Calu3 (cell line): ENCODE results near the gene CROCC2. TPM values are rescaled to one million over a fixed set of nuclear protein-coding genes. Genes with fewer than 3 reads are reported as not detected.

Experiments used
- BruUV-seq: library from RNA; stranded (reverse); fragments of 400-500 nt; replicated peaks from 2 replicates; lab custom pipeline; 2021; lab: Mats Ljungman, UMichigan
- CTCF ChIA-PET: fragments of 300-600 bp; sonication (Branson Sonifier 250); formaldehyde crosslinking; loops from one replicate; lab custom pipeline; 2022; ENCODE audit warnings: antibody characterized with exemption; lab: Charles Lee
- DNase-seq: peaks from one replicate; pipeline ENCODE4 v3.0.0; 2022
- H3K27ac Mint-ChIP-seq: one replicate; pipeline ENCODE4 v1.8.0; 2022; ENCODE audit warnings: mixed read lengths; ENCODE audit not compliant: unreplicated experiment
- H3K27me3 Mint-ChIP-seq: one replicate; pipeline ENCODE4 v1.8.0; 2022; ENCODE audit warnings: mixed read lengths; ENCODE audit not compliant: unreplicated experiment
- H3K36me3 Mint-ChIP-seq: one replicate; pipeline ENCODE4 v1.8.0; 2022; ENCODE audit warnings: mild to moderate bottlenecking, moderate library complexity, mixed read lengths; ENCODE audit not compliant: insufficient read depth, unreplicated experiment
- H3K4me1 Mint-ChIP-seq: one replicate; pipeline ENCODE4 v1.8.0; 2022; ENCODE audit warnings: mild to moderate bottlenecking, low read depth, mixed read lengths; ENCODE audit not compliant: unreplicated experiment
- H3K4me3 Mint-ChIP-seq: one replicate; pipeline ENCODE4 v1.8.0; 2022; ENCODE audit warnings: mild to moderate bottlenecking, low read depth, moderate library complexity, mixed read lengths; ENCODE audit not compliant: unreplicated experiment
- H3K9me3 Mint-ChIP-seq: one replicate; pipeline ENCODE4 v1.8.0; 2022; ENCODE audit warnings: low read depth, mixed read lengths; ENCODE audit not compliant: unreplicated experiment
- CTCF ChIP-seq: fragments of 200-600 bp; IDR thresholded peaks from one replicate; pipeline ENCODE4 v1.8.0; 2022; ENCODE audit warnings: antibody characterized with exemption; ENCODE audit not compliant: unreplicated experiment
- intact Hi-C: fragments of 100-400 bp; cut with micrococcal nuclease; formaldehyde crosslinking; loops from one replicate; pipeline ENCODE4 v1.10.0; 2022; ENCODE audit not compliant: unreplicated experiment
- total RNA-seq: library from RNA; stranded (reverse); gene quantifications from 2 replicates; pipeline ENCODE4 v1.2.3, GENCODE V29; 2022

The CROCC2 gene
- total RNA-seq, 1 experiment from 2014 or later: not detected

- Mint-ChIP-seq H3K4me1 (peaks cover 11% of the 10 kb centered on the region), H3K27me3 (peaks cover 6% of the 10 kb centered on the region), H3K4me3 (no peak overlapping the region), H3K36me3 (peaks cover 6% of the 10 kb centered on the region), H3K27ac (no peak overlapping the region), H3K9me3 (no peaks in the 10 kb centered on the region)
- DNase-seq: no peak
- no peak for TF ChIP-seq CTCF
- BruUV-seq: no TSS peak
- CTCF ChIA-PET: interaction anchor here (1.2 to 1.5 kb wide), 3 partner anchors 76 to 159 kb away, joined by 3 to 5 read pairs (median 3); partner anchors contain the start of genes MAB21L4 and PASK
- intact Hi-C loops: loop anchor here (2.0 to 10.0 kb wide), 2 partner anchors 76 to 140 kb away; no protein-coding TSS in a partner anchor
These were observed 84.7 kb downstream of the CROCC2 start for GRCh38 chr2:240990726-240991377.

GRCh38 chr2:240991378-240992263, 85.5 kb downstream of the CROCC2 start:
- Mint-ChIP-seq H3K36me3 (peaks cover 6% of the 10 kb centered on the region), H3K4me3 (no peak overlapping the region), H3K9me3 (no peaks in the 10 kb centered on the region), H3K27me3 (no peaks in the 10 kb centered on the region), H3K27ac (peak overlapping the region; percentile 68), H3K4me1 (peaks cover 11% of the 10 kb centered on the region)
- peak; percentile 90 for DNase-seq
- CTCF ChIA-PET: interaction anchor here (0.6 to 1.5 kb wide), 5 partner anchors 77 to 742 kb away, joined by 3 to 5 read pairs (median 3); partner anchors contain the start of genes MAB21L4 and PASK
- no peak for TF ChIP-seq CTCF
- intact Hi-C loops: loop anchor here (2.0 to 10.0 kb wide), 2 partner anchors 77 to 141 kb away; no protein-coding TSS in a partner anchor
- no TSS peak for BruUV-seq

- BruUV-seq: no TSS peak
These were observed 86.6 kb downstream of the CROCC2 start for GRCh38 chr2:240992572-240993291.

More at GRCh38 chr2:240992572-240993291, 86.6 kb downstream of the CROCC2 start:
- TF ChIP-seq CTCF: no peak
- Mint-ChIP-seq H3K36me3 (peaks cover 6% of the 10 kb centered on the region), H3K9me3 (no peaks in the 10 kb centered on the region), H3K4me1 (peaks cover 11% of the 10 kb centered on the region), H3K27ac (peak overlapping the region; percentile 68), H3K27me3 (no peaks in the 10 kb centered on the region), H3K4me3 (no peak overlapping the region)
- CTCF ChIA-PET: no interaction called here
- no peak for DNase-seq
- intact Hi-C loops: loop anchor here (10.0 kb wide), 1 partner anchor 78 kb away; no protein-coding TSS in a partner anchor
